Type B pancreatic cell (in vitro differentiated cells): ENCODE results near the gene ST6GALNAC1. TPM values are rescaled to one million over a fixed set of nuclear protein-coding genes. Genes with fewer than 3 reads are reported as not detected.

Experiments used
- DNase-seq: peaks from one replicate; pipeline ENCODE4 v3.0.0; 2021; ENCODE audit warnings: mixed read lengths; ENCODE audit not compliant: unreplicated experiment; ENCODE audit errors: extremely low spot score
- H3K27ac Mint-ChIP-seq: 2 replicates; pipeline ENCODE4 v1.8.0; 2021; ENCODE audit warnings: mild to moderate bottlenecking, mixed read lengths
- H3K27me3 Mint-ChIP-seq: 2 replicates; pipeline ENCODE4 v1.8.0; 2021; ENCODE audit warnings: mixed read lengths
- H3K36me3 Mint-ChIP-seq: 2 replicates; pipeline ENCODE4 v1.8.0; 2021; ENCODE audit warnings: mixed read lengths
- H3K4me1 Mint-ChIP-seq: one replicate; pipeline ENCODE4 v1.8.0; 2021; ENCODE audit warnings: mixed read lengths; ENCODE audit not compliant: unreplicated experiment
- H3K4me3 Mint-ChIP-seq: 2 replicates; pipeline ENCODE4 v1.8.0; 2021; ENCODE audit warnings: mild to moderate bottlenecking, mixed read lengths
- H3K9me3 Mint-ChIP-seq: 2 replicates; pipeline ENCODE4 v1.8.0; 2021; ENCODE audit warnings: mixed read lengths
- total RNA-seq: library from RNA; stranded (reverse); gene quantifications from 2 replicates; pipeline ENCODE4 v1.2.1, GENCODE V29; 2021; ENCODE audit warnings: low replicate concordance
- TF ChIP-seq, protein P1 (sequence below): fragments of 200-600 bp; sonication (generic); conservative IDR thresholded peaks from 2 replicates; pipeline ENCODE4 v1.5.0; 2021; ENCODE audit warnings: antibody characterized with exemption, mild to moderate bottlenecking

The ST6GALNAC1 gene
- total RNA-seq, 1 donor from 2014 or later, result 10.3 TPM

DNA sequence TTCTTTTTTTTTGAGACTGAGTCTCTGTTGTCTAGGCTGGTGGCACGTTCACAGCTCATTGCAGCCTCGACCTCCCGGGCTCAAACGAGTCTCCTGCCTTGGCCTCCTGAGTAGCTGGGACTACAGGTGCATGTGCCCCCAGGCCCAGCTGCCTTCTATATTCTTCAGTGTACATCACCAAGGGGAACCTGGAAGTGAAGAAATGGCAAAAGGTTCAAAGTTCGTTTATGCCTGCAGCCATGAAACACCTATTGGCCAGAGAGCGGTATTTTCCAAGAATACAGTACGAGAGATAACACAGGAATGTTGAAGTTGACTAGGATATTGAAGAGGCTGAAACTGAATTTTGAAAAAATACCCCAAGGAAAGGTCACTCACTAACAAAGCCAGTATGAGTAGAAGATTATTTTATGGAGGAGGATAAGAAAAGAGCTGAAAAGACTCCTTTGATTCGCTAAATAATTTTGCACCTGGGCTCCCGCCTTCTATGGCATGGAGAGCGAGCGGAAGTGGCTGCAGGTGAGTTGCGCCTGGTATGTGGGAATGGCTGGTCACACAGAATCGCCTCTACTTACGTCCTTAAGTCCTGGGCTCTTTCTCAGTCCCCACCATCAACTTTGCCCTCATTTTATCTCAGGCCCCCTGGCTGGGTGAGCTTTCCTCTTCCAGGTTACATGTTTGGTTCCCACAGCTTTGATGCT is 9.8 kb downstream of the ST6GALNAC1 start:
- no peaks in the 10 kb centered on the region for H3K9me3 Mint-ChIP-seq
- H3K4me1 Mint-ChIP-seq, result peaks cover 56% of the 10 kb centered on the region
- no peak for DNase-seq
- H3K36me3 Mint-ChIP-seq, result no peaks in the 10 kb centered on the region
- peak overlapping the region; percentile 24 for H3K27ac Mint-ChIP-seq
- H3K4me3 Mint-ChIP-seq, result peak overlapping the region; percentile 4
- TF ChIP-seq, protein P1, sequence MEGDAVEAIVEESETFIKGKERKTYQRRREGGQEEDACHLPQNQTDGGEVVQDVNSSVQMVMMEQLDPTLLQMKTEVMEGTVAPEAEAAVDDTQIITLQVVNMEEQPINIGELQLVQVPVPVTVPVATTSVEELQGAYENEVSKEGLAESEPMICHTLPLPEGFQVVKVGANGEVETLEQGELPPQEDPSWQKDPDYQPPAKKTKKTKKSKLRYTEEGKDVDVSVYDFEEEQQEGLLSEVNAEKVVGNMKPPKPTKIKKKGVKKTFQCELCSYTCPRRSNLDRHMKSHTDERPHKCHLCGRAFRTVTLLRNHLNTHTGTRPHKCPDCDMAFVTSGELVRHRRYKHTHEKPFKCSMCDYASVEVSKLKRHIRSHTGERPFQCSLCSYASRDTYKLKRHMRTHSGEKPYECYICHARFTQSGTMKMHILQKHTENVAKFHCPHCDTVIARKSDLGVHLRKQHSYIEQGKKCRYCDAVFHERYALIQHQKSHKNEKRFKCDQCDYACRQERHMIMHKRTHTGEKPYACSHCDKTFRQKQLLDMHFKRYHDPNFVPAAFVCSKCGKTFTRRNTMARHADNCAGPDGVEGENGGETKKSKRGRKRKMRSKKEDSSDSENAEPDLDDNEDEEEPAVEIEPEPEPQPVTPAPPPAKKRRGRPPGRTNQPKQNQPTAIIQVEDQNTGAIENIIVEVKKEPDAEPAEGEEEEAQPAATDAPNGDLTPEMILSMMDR, result no peak
- H3K27me3 Mint-ChIP-seq, result no peaks in the 10 kb centered on the region

DNA sequence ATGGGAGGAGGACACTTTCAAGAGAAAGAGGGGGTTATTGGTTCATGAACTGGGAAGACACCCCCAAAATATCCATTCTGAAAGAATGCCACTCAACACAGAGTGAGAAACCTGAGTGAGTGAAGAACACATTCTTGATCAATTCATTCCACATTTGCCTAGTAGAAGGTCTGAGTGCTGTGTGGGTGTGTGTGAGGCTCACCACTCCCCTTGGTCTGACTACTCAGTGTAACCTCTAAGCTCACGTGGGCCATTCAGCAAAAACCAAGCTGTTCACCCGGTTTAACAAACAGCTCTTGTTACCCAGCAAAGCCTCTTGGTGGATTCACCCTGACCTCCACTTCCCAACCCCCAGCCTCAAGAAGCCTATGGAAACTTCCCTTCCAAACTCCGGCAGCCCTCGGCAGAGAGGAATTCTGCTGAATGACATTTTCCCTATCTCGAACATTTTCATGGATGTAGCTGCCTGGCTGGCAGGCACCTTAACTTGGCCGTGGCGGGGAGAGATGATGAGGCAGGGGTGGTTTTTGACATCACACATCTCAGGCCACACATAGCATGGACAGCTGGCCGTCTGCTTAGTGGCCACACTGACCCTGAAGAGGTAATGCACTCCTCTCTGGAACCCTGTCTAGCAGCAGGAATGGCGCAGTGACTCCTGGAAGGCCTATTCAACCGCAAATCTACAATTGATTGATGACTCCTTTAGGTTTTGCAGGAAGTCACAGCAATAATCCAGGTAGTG is 11.6 kb downstream of the ST6GALNAC1 start:
- Mint-ChIP-seq H3K4me1 (peaks cover 45% of the 10 kb centered on the region), H3K4me3 (peak overlapping the region; percentile 70), H3K27ac (peak overlapping the region; percentile 93), H3K36me3 (no peaks in the 10 kb centered on the region), H3K27me3 (no peaks in the 10 kb centered on the region), H3K9me3 (no peaks in the 10 kb centered on the region)
- TF ChIP-seq, protein P1, result no peak
- DNase-seq, result no peak

DNA sequence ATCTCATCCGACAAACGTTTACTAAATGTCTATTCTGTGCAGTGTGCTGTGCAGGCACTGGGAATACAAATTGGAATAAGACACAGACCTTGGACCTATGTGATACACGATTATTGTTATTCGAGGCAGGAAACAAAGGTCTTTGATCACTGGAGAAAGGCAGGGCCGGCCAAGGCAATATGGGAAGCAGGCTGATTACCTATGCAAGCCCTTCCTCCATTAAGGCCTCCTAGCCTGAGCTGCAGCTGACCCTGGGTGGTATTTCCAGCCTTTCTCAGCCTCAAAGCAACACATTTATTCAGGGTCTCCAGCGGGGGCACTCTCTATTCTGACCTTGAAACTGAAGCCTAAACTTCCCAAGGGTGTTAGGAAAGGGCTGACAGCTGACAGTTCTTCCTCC is 13.4 kb downstream of the ST6GALNAC1 start:
- no peak for DNase-seq
- Mint-ChIP-seq H3K27me3 (no peaks in the 10 kb centered on the region), H3K4me3 (no peak overlapping the region), H3K9me3 (no peaks in the 10 kb centered on the region), H3K4me1 (peaks cover 35% of the 10 kb centered on the region), H3K36me3 (no peaks in the 10 kb centered on the region), H3K27ac (peak overlapping the region; percentile 30)
- TF ChIP-seq, protein P1, result no peak

DNA sequence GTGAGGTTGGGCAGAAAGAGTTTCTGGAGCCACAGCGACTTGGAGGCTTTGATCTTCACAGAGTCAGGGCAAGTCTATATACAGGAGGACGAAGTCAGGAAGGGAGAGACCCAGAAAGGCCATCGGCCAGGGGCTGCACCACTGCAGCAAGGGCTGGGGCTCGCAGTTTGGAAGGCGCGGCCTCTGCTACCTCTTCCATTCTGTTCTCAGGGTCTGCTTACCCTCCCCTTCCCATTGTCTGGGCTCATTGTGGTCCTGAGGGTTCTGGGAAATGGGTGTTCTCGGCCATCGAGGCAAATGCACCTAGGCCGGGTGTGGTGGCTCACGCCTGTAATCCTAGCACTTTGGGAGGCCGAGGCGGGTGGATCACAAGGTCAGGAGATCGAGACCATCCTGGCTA is 16.0 kb downstream of the ST6GALNAC1 start:
- no peak for DNase-seq
- TF ChIP-seq, protein P1, result no peak
- peaks cover 23% of the 10 kb centered on the region for H3K4me1 Mint-ChIP-seq
- H3K4me3 Mint-ChIP-seq, result no peak overlapping the region
- no peaks in the 10 kb centered on the region for H3K9me3 Mint-ChIP-seq
- H3K36me3 Mint-ChIP-seq, result no peaks in the 10 kb centered on the region
- H3K27ac Mint-ChIP-seq, result no peak overlapping the region
- H3K27me3 Mint-ChIP-seq, result no peaks in the 10 kb centered on the region

DNA sequence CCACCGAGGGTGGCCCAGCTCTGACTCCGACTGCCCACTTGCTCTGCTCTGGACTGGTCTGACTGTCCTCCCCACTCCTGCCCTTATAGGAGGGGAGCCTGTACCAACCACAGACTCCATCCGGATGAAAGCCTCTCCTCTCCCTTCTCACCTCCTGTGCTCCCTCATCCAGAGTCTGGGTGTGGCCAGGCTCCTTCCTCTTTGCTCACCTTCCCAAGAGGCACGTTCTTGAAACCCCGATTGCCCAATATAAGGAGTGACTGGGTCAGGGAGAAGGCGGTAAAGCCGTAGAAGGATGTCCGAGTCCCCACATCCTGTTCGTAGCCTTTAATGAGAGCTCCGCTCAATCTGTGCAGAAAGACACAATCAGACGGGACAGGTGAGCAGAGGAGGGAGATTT is 17.1 kb downstream of the ST6GALNAC1 start:
- DNase-seq, result no peak
- no peaks in the 10 kb centered on the region for H3K36me3 Mint-ChIP-seq
- peak overlapping the region; percentile 19 for H3K27ac Mint-ChIP-seq
- TF ChIP-seq, protein P1, result no peak
- no peaks in the 10 kb centered on the region for H3K27me3 Mint-ChIP-seq
- no peak overlapping the region for H3K4me3 Mint-ChIP-seq
- H3K4me1 Mint-ChIP-seq, result peaks cover 12% of the 10 kb centered on the region
- H3K9me3 Mint-ChIP-seq, result no peaks in the 10 kb centered on the region
